Central memory CD8-positive, alpha-beta T cell (primary cell): ENCODE results near the gene TMPRSS6.

Experiments used
- ATAC-seq: fragments of 150-1000 bp; cut with Tn5 transposase; replicated peaks from 2 replicates; pipeline ENCODE4 v1.10.0; 2022; ENCODE audit warnings: mild to moderate bottlenecking, moderate FRiP score, moderate number of reproducible peaks; ENCODE audit not compliant: poor library complexity, severe bottlenecking; ENCODE audit errors: extremely low read depth
- DNase-seq, 2 donors: peaks; one replicate each; pipeline ENCODE4 v3.0.0; 2021; ENCODE audit warnings: low spot score in 2 of 2
- H3K27ac Mint-ChIP-seq: one replicate; pipeline ENCODE4 v1.8.0; 2022; ENCODE audit warnings: low read depth, mild to moderate bottlenecking, moderate library complexity, mixed read lengths
- H3K27me3 Mint-ChIP-seq: one replicate; pipeline ENCODE4 v1.8.0; 2022; ENCODE audit warnings: mixed read lengths
- H3K36me3 Mint-ChIP-seq: one replicate; pipeline ENCODE4 v1.8.0; 2022; ENCODE audit warnings: mild to moderate bottlenecking, moderate library complexity, mixed read lengths; ENCODE audit not compliant: insufficient read depth
- H3K4me1 Mint-ChIP-seq: one replicate; pipeline ENCODE4 v1.8.0; 2022; ENCODE audit warnings: mixed read lengths
- H3K4me3 Mint-ChIP-seq: one replicate; pipeline ENCODE4 v1.8.0; 2022; ENCODE audit warnings: mild to moderate bottlenecking, moderate library complexity, mixed read lengths
- H3K9me3 Mint-ChIP-seq: one replicate; pipeline ENCODE4 v1.8.0; 2022; ENCODE audit warnings: mixed read lengths

The TMPRSS6 gene

DNA sequence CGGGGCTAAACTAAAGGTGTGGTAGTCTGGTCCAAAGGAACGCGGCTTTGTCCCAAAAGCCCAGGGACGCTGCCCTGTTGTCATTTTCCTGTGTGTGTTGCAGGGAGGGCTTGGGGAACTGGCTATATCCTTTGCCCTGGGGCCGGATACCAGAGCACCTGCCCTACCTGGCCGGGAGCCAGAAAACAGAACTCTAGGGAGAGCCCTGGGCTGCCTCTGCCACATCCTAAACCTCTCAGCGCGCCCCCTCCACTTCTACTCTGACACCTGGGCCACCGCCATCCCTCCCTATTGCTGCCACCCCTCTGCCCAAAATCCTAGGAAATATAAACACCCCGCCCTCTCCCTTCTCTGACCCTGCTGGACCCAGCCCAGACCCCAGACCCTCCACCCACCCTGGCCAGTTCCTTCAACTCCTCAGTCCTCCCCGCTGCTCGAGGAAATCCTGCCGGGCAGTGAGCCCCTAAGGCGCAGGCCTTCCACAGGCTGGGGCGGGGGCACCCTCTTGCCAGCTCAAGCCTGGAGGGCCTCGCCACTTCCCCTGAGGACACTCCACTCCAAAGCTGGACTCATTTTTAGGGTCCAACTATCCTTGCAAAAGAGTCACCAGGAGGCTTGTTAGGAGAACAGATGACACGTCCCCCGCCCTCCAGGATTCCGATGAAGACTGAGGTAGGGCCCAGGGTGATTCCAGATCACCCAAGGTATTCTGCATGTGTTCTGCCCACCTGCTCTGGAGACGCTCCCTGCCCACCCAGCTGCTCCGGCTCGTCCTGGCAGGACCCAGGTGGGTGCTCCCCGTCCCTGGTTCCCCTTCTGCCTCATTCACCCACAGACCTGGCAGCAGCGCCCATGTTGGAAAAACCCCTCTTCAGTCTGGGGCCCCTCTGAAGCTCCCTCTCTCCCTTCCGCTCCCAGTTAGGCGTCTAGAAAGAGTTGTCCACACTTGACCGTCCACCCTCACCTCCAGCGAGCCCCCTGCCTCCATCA lies 45.8 kb downstream of the TMPRSS6 start:
- DNase-seq (no peak), ATAC-seq (no peak)
- peak overlapping the region; percentile 57 for H3K27ac Mint-ChIP-seq
- H3K4me3 Mint-ChIP-seq: no peak overlapping the region
- peaks cover 17% of the 10 kb centered on the region for H3K4me1 Mint-ChIP-seq
- H3K36me3 Mint-ChIP-seq: peaks cover 4% of the 10 kb centered on the region
- no peaks in the 10 kb centered on the region for H3K9me3 Mint-ChIP-seq
- H3K27me3 Mint-ChIP-seq: no peaks in the 10 kb centered on the region

GRCh38 chr22:37062702-37063381 lies 46.7 kb downstream of the TMPRSS6 start:
- Mint-ChIP-seq H3K27me3 (no peaks in the 10 kb centered on the region), H3K4me1 (peaks cover 17% of the 10 kb centered on the region), H3K9me3 (no peaks in the 10 kb centered on the region), H3K4me3 (no peak overlapping the region), H3K27ac (peak overlapping the region; percentile 57), H3K36me3 (peaks cover 5% of the 10 kb centered on the region)
- ATAC-seq (no peak), DNase-seq (no peak)

DNA sequence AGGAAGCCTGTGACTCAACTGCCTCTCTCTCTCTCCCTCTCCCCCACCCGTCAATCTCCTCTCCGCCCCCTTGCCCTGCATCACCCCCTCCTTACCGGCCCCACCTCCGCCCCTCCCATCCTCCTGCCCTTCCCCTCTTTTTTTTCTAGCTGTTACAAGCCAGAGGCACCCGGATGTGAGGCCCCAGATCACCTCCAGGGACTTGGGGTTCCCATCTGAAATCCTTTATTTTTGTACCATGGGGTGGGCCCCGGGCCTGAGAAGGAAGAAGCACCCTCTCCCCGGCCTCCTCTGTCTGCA lies 47.2 kb downstream of the TMPRSS6 start:
- DNase-seq (no peak), ATAC-seq (no peak)
- H3K9me3 Mint-ChIP-seq: no peaks in the 10 kb centered on the region
- H3K27ac Mint-ChIP-seq: no peak overlapping the region
- H3K27me3 Mint-ChIP-seq: no peaks in the 10 kb centered on the region
- H3K4me3 Mint-ChIP-seq: no peak overlapping the region
- peaks cover 8% of the 10 kb centered on the region for H3K36me3 Mint-ChIP-seq
- H3K4me1 Mint-ChIP-seq: peaks cover 17% of the 10 kb centered on the region

DNA sequence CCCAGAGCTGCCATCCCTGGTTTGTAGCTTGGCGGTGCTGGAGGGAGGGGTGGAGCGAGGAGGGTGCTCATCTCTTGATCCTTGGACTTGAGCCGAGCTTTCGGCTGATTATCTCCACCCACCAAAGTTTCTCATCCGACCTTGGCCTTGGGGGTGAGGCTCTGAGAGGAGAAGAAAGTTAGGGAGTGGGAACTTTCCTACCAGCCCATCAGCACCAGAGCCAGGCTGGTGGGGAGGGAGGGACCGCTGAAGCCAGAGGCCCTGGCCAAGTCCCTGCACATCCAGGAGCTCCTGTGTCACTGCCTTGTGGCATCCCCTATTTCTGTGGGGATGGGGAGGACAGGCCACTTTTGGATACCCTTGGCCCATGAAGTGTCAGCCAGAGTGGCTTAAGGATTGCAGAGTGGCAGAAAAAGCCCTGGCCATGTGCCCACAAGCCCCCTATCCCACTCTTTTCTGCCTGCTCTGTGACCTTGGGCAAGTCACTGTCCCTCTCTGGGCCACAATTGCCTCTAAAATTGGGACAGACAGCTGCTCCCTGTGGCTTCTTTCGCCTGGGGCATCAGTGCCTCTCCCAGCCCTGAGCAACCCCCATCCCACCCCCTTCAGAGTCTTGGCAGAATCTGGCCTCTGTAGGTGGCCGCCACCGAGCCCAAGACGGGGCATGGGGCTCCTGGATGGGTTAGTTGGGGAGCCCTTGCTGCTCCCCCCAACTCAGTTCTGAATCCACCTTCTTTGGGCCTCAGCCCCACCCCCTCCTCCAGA lies 47.7 kb downstream of the TMPRSS6 start:
- no peaks in the 10 kb centered on the region for H3K27me3 Mint-ChIP-seq
- peaks cover 17% of the 10 kb centered on the region for H3K4me1 Mint-ChIP-seq
- peak overlapping the region; percentile 41 for H3K27ac Mint-ChIP-seq
- peak overlapping the region; percentile 20 for H3K4me3 Mint-ChIP-seq
- H3K36me3 Mint-ChIP-seq: peaks cover 10% of the 10 kb centered on the region
- DNase-seq (no peak), ATAC-seq (no peak)
- no peaks in the 10 kb centered on the region for H3K9me3 Mint-ChIP-seq

- Mint-ChIP-seq H3K36me3 (peaks cover 12% of the 10 kb centered on the region), H3K27me3 (no peaks in the 10 kb centered on the region), H3K27ac (peak overlapping the region; percentile 41), H3K9me3 (no peaks in the 10 kb centered on the region), H3K4me1 (peaks cover 17% of the 10 kb centered on the region), H3K4me3 (peak overlapping the region; percentile 20)
- ATAC-seq (peak; percentile 40), DNase-seq (no peak)
Measured at GRCh38 chr22:37060801-37061610, 48.5 kb downstream of the TMPRSS6 start.

DNA sequence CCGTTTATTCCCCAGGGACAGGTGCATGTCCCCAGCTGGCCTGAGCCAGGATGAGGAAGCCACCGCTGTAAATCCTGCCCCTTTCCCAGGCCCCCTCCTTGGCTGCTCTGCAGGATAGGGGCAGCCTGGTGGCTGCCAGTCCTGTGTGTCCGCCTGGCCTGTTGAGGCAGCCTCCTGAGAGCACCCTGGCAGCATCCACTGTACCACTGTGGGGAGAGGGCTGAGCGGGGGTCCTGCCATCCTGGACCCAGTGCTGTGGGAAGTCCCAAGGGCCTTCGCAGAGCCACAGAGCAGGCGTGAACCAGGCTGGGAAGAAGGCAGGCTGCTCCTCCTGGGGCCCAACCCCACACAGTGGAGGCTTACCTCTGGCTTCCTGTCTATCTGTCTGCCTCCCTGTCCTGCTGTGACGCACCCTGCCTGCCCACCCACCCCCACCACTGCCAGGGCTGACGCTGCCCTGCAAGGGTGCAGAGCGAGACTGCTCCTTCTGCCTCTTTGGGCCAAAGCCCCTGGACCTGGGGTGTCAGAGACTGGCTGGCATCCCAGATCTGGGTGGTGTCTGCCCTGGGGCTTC lies 49.5 kb downstream of the TMPRSS6 start:
- DNase-seq (no peak), ATAC-seq (peak; percentile 85)
- Mint-ChIP-seq H3K9me3 (no peaks in the 10 kb centered on the region), H3K27me3 (no peaks in the 10 kb centered on the region), H3K4me3 (no peak overlapping the region), H3K4me1 (peaks cover 17% of the 10 kb centered on the region), H3K27ac (no peak overlapping the region), H3K36me3 (peaks cover 12% of the 10 kb centered on the region)

GRCh38 chr22:37058917-37059701 lies 50.4 kb downstream of the TMPRSS6 start:
- Mint-ChIP-seq H3K36me3 (peaks cover 12% of the 10 kb centered on the region), H3K27me3 (no peaks in the 10 kb centered on the region), H3K27ac (no peak overlapping the region), H3K9me3 (no peaks in the 10 kb centered on the region), H3K4me3 (no peak overlapping the region), H3K4me1 (peaks cover 17% of the 10 kb centered on the region)
- DNase-seq (no peak), ATAC-seq (no peak)

DNA sequence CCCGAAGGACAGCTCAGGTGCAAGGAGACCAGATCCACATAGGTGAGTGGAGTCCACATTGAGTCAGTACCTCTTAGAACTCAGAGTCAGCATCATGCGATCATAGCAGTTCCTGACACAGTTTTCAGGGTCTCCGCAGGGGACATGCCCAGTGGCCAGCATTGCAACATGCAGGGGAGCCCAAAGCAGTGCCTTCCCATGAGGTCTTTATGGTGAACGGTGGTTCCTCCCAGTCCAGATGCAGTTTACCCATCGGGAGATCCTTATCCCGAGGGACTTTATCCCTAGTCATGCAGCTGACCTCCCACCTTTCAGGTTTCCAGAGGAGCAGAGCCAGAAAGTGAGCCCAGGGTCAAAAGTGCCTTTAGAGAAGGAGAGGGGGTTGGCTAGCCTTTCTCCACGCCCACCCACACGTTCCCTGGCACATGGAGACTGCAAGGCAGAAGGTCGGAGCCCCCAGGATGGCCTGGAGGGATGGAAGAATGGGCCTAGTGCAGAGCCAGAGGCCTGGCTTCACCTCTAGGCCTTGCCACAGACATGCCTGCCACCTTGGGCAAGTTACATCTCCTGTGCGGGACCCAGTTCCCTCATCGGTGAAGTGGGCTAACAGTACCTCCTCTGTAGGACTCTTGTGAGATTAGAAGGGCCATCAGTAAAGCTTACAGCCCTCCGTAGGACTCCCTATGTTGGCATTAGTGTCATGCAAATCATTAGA lies 51.6 kb downstream of the TMPRSS6 start:
- DNase-seq (no peak), ATAC-seq (no peak)
- Mint-ChIP-seq H3K9me3 (no peaks in the 10 kb centered on the region), H3K27me3 (no peaks in the 10 kb centered on the region), H3K36me3 (peaks cover 12% of the 10 kb centered on the region), H3K27ac (no peak overlapping the region), H3K4me1 (peaks cover 17% of the 10 kb centered on the region), H3K4me3 (no peak overlapping the region)

DNA sequence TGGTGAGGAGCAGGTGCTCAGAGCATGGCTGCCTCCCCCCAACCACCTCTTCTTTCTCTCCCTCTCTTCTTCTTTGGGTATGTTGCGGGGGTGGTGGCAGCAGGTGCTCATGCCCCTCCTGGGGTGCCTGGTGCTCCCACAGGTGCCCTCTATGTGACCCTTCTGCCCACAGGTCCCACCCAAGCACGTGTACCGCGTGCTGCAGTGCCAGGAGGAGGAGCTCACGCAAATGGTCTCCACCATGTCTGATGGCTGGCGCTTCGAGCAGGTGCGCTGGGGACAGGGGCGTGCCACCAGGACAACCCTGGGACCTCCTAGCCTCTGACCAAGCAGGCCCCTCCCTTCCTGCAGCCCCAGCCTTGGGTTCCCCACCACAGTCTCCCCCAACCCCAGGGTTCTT lies 52.3 kb downstream of the TMPRSS6 start:
- Mint-ChIP-seq H3K9me3 (no peaks in the 10 kb centered on the region), H3K36me3 (peaks cover 12% of the 10 kb centered on the region), H3K27me3 (no peaks in the 10 kb centered on the region), H3K4me3 (no peak overlapping the region), H3K27ac (no peak overlapping the region), H3K4me1 (peaks cover 23% of the 10 kb centered on the region)
- DNase-seq: no peak
- ATAC-seq: no peak

DNA sequence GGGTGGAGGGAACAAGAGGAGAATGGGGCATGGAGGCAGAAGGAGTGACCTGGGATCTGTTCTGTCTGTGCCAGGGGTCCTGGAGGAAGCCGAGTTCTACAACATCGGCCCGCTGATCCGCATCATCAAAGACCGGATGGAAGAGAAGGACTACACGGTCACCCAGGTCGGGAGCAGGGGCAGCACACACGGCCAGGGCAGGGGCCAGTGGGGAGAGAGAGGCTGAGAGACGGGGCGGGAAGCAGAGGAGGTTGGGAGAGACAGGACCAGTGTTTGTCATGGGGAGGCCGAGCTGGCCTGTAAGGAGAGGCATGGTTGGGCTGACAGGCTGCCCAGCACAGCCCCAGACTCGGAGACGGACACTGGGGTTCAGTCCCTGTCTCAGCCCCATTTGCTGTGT lies 53.3 kb downstream of the TMPRSS6 start:
- Mint-ChIP-seq H3K4me3 (no peak overlapping the region), H3K27me3 (no peaks in the 10 kb centered on the region), H3K36me3 (peaks cover 12% of the 10 kb centered on the region), H3K9me3 (no peaks in the 10 kb centered on the region), H3K27ac (no peak overlapping the region), H3K4me1 (peaks cover 21% of the 10 kb centered on the region)
- ATAC-seq (no peak), DNase-seq (no peak)
